HG03558 (cell line): ENCODE results near the gene CRB2.
"Not testable (repeated sequence)": the region's sequence is repeated elsewhere in the genome, so short reads cannot be mapped to it uniquely, and the experiment has no call there.

Experiments
- ATAC-seq: cut with Tn5 transposase; IDR thresholded peaks from one replicate; pipeline ENCODE4 v1.9.1; 2021; ENCODE audit warnings: moderate number of reproducible peaks; ENCODE audit not compliant: unreplicated experiment; ENCODE audit errors: extremely low read depth

Gene CRB2

GRCh38 chr9:123326662-123327093 lies 29.3 kb upstream of the CRB2 start:
- ATAC-seq = no peak

DNA sequence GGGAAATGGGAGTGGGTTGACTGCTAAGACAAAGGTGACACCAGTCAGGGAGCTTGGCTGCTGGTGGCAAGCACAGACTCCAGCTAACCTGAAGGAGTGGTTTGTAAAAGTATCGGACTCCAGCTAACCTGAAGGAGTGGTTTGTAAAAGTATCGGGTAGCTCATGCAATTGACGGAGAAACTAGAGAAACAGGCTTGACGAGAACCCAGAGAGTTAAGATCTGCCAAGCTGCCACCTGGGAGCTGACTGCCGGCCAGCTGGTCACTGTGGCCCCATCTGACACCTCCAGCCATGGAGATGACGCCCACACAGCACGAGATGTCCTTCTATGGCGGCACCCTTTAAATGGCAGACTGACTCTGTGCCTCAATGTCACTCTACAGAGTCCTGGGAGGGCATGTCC lies 28.3 kb upstream of the CRB2 start:
- ATAC-seq = no peak

DNA sequence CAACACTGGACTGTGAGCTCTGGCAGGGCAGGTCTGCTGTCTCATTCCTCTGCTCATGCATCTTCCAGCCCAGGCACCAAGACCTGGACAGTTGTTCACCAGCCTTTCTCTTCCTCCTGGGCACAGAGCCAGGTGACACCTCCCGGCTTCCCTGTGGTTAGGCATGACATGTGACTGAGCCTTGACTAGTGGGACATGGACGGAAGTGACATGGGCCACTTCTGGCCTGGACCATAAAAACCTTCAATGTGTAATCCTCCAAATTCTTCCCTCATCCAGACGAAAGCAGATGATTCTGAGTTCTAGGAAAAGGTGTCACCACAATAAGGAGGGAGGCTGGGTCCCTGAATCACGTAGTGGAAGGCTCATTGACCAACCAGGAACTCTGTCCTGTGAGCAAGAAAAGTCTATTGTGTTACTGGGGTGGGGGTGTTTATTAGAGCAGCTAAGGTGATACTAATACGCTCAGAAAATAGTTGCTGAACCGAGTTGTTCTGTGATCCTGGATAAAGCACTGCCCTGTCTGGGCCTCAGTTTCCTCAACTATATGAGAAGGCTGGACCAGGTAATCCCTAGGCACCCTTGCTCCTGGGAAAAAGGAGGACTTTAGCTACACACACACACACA lies 26.6 kb upstream of the CRB2 start:
- no peak for ATAC-seq

DNA sequence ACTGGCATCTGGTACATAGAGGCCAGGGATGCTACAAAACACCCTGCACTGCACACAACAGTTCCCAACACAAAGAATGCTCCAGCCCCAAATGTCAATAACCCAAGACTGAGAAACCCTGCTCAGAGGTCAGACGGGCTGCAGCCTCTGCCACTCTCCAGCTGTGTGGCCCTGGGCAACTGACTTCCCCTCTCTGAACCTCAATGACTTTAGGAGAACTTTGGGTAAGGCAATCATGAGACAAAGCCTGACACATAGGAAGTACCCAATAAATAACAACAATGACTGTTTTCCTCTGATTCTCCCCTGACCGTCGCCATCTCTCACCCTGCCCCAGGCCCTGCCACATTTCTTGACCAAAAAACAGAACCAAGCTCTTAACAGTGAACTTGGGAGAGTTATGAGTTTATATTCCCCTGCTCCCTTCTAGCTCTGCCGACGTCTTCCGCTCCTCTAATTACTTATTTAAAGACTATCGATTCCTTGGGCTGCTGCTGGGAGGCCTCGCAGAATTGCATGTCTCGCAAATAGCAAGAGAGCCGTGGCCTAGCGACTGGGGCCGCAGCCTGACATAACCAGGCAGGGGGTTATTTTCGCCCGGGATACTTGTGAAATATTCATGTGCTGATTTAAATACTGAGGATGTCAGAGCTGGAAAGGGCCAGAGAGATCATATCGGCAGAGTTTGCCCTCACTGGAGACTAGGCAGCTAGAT lies 24.5 kb upstream of the CRB2 start:
- no peak for ATAC-seq

DNA sequence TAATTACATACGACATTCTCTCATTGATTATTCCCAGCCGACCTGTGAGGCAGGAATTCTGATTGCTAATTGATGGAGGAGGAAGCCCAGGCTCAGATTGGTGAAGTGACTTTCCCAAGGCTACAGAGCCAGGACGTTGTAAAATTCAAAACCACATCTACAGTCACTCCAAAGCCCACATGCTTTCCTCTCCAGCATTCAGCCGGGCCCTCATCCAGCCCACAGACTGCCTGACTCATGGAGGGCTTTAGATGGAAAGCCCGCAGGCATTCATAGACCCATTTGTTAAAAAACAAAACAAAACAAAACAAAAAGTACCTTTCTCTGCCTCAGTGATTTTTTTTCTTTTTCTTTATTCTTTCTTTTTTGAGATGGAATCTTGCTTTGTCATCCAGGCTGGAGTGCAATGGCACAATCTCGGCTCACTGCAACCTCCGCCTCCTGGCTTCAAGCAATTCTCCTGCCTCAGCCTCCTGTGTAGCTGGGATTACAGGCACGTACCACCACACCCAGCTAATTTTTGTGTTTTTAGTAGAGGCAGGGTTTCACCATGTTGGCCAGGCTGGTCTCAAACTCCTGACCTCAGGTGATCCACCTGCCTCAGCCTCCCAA lies 22.8 kb upstream of the CRB2 start:
- not testable (repeated sequence) for ATAC-seq

GRCh38 chr9:123334639-123335038 lies 21.4 kb upstream of the CRB2 start:
- ATAC-seq = no peak

- no peak for ATAC-seq
Measured at GRCh38 chr9:123335193-123335985, 20.6 kb upstream of the CRB2 start.

DNA sequence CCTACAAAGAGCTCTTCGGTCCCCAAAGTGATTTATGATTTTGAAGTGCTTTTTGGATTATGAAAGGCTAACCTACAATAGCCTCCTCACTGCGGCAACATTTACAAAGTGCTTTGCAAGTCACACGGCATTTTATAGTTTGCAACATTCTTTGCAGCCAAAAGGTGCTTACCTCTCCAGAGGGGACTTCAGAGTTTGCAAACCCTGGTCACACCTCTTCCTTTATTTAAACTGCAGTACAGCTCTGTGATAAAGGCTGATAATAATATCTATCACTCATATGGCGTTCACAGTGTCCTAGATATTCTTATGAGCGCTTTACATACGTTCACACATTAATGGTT lies 20.0 kb upstream of the CRB2 start:
- no peak for ATAC-seq

- ATAC-seq = no peak
Measured at GRCh38 chr9:123336449-123336848, 19.5 kb upstream of the CRB2 start.

- no peak for ATAC-seq
Measured at GRCh38 chr9:123336959-123337358, 19.0 kb upstream of the CRB2 start.

DNA sequence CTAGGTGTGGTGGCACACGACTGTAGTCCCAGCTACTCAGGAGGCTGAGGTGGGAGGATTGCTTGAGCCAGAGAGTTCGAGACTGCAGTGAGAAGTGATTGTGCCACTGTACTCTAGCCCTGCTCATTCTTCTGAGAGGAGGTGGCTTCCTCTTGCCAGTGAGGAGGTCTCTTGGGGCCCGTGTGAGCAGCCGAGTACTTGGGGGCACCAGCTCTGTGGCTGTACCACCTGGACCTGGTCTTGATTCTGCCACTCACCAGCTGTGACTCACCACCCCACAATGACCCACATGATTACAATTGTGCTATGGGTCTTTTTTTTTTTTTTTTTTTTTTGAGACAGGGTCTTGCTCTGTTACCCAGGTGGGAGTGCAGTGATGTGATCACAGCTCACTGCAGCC lies 18.0 kb upstream of the CRB2 start:
- ATAC-seq = no peak

DNA sequence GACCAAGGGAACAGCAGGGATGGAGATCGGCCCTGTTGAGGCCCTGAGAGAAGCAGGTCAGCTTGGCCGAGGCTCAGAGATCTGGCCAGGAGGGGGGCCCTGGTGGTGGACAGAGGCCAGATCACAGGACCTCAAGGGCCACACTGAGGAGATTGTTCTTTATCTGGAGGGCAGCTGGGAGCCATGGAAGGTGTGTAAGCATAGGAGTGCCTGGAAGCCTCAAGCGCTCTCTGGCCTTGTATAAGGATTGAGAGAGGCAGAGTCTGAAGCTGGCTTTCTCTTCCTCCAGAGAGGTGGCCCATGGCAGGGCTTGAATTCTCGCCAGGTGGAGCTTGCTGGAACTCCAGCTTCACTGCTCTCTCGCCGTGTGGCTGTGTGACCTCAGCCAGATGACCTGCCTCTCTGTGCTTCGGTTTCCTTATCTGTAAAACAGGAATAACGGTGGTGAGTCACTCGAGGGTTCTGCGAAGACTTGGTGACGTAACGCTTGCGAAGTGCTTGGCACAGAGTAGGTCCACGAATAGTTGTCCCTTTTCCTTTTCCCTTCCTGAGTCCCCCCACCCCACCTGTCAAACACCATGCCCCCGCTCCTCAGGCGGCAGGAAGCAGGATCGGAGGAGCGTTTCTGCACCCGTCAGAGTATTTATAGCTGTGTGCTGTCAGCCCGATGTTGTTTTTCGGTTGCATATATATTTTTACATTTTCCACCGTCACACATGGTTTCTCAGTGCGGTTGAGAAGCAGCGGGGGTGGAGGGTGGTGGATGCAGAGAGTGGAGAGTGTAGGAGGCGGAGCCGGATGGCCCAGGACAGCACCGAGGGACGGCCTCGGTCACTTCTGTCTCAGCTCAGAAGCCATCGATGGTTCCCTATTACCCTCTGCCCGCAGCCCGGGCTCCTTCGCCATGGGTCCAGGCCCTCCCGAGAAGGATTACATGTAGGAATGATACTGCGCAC lies 17.0 kb upstream of the CRB2 start:
- ATAC-seq = peak; percentile 37

GRCh38 chr9:123339666-123340510 lies 16.1 kb upstream of the CRB2 start:
- ATAC-seq = peak; percentile 21

GRCh38 chr9:123341816-123342215 lies 14.2 kb upstream of the CRB2 start:
- ATAC-seq = no peak

DNA sequence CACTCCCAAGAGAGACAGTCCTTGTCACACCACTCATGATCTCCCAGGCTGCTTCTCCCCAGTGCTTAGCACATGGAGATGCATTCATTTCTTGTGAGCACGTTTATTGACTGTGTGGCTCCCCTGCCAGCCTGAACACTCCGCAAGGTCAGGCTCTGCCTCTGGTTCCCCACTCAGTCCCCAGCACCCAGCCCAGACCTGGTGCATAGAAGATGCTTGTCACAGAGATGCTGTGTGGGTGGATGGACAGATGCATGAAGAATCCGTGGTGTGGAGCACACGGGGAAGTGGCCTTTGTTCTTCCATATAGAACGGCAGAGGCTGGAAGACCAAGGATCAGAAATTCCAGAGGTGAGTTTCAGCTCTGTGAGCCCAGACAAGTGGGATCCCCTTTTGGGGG lies 13.8 kb upstream of the CRB2 start:
- ATAC-seq = no peak

DNA sequence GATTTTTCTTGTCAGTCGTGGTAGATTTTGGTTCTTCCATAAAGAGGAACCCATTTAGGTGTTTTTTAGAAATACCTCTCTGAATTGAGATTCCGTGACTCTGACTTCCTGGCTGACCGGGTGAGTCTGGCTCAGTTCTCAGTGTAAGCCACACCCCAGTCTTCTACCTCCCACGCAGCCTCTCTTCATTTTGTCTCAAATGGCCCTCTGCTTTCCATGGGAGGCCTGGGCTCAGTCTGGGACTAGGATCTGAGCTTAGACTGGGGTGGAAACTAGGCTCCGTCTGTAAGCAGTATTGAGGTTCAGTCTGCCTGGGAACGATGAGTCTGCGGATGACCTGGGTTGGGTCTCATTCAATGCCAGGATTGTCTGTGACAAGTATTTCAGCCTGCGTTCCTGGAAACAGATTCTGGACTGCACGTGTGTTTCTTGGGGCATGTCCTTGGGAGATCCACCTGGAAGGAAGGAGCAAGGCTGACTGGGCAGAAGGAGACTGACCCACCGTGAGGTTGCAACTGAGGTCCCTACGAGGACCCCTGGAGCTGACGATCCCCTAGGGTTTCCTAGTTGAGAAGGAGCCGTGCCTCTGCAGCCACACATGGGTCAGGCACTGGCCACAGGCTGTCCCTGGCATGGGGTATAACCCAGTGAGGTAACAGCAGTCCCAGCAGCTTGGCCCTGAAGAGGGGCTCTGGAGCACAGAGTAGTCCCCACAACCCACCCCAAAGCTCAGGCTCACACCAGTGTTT lies 12.4 kb upstream of the CRB2 start:
- ATAC-seq = no peak

- ATAC-seq = no peak
Measured at GRCh38 chr9:123344192-123344949, 11.6 kb upstream of the CRB2 start.

DNA sequence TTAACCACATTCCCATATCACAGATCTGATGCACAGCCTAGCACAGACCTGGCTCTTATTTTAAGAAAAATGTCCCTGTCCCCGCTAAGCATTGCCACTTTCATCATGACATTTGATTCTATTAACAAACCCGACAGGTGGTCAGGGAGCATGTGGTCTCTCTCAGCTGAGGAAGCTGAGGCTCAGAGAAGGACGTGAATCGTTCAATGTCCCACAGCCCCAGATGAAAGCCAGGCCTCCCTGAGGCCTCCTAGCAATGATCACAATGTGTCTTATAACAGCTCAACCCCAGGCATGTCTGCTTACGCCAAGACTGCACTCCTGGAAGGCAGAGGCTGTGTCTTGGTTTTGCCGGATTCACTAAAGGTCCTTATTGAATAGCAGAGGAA lies 10.4 kb upstream of the CRB2 start:
- ATAC-seq = no peak
